GM23248 (cell line): ENCODE data around the gene EEF1G. TPM values are rescaled to one million over a fixed set of nuclear protein-coding genes. Genes with fewer than 3 reads are reported as not detected.

ENCODE experiments used
- DNase-seq: peaks from one replicate; pipeline ENCODE4 v3.0.0-alpha.2; 2015
- H2AFZ ChIP-seq: fragments of 200-600 bp; sonication (generic); 2 replicates; pipeline ENCODE4 v1.6.1; 2016; ENCODE audit warnings: antibody characterized with exemption
- H3F3A ChIP-seq: fragments of 200-600 bp; sonication (generic); 2 replicates; pipeline ENCODE4 v1.6.1; 2016; ENCODE audit warnings: mild to moderate bottlenecking, antibody characterized with exemption, mixed run types; ENCODE audit not compliant: insufficient read depth
- H3K27ac ChIP-seq: fragments of 200-600 bp; sonication (generic); 2 replicates; pipeline ENCODE4 v1.5.1; 2016; ENCODE audit warnings: mild to moderate bottlenecking
- H3K27me3 ChIP-seq: fragments of 200-600 bp; sonication (generic); replicated peaks from 2 replicates; pipeline ENCODE4 v1.6.1; 2016; ENCODE audit warnings: mild to moderate bottlenecking; ENCODE audit not compliant: insufficient read depth
- H3K36me3 ChIP-seq: fragments of 200-600 bp; sonication (generic); 2 replicates; pipeline ENCODE4 v1.6.1; 2016; ENCODE audit warnings: low read depth, mild to moderate bottlenecking
- H3K4me1 ChIP-seq: fragments of 200-600 bp; sonication (generic); 2 replicates; pipeline ENCODE4 v1.6.1; 2016; ENCODE audit warnings: mild to moderate bottlenecking; ENCODE audit not compliant: insufficient read depth
- H3K4me2 ChIP-seq: fragments of 200-600 bp; sonication (generic); one replicate; pipeline ENCODE4 v1.6.1; 2016; ENCODE audit warnings: mild to moderate bottlenecking; ENCODE audit not compliant: unreplicated experiment
- H3K4me3 ChIP-seq: fragments of 200-600 bp; sonication (generic); 2 replicates; pipeline ENCODE4 v1.5.1; 2016; ENCODE audit warnings: mild to moderate bottlenecking
- H3K79me2 ChIP-seq: fragments of 200-600 bp; sonication (generic); 2 replicates; pipeline ENCODE4 v1.6.1; 2016; ENCODE audit warnings: mild to moderate bottlenecking; ENCODE audit not compliant: insufficient read depth
- H3K9ac ChIP-seq: fragments of 200-600 bp; sonication (generic); 2 replicates; pipeline ENCODE4 v1.6.1; 2016; ENCODE audit warnings: mild to moderate bottlenecking
- H3K9me2 ChIP-seq: fragments of 200-600 bp; sonication (generic); 2 replicates; pipeline ENCODE4 v1.6.1; 2016; ENCODE audit warnings: mixed run types, mild to moderate bottlenecking, moderate library complexity; ENCODE audit not compliant: insufficient read depth
- H3K9me3 ChIP-seq: fragments of 200-600 bp; sonication (generic); one replicate; pipeline ENCODE4 v1.6.1; 2017; ENCODE audit warnings: low read depth
- H4K20me1 ChIP-seq: fragments of 200-600 bp; sonication (generic); 2 replicates; pipeline ENCODE4 v1.6.0; 2016; ENCODE audit not compliant: insufficient read depth
- EZH2 ChIP-seq: fragments of 200-600 bp; sonication (generic); IDR thresholded peaks from 2 replicates; pipeline ENCODE4 v1.6.1; 2018; ENCODE audit warnings: antibody characterized with exemption, mild to moderate bottlenecking; ENCODE audit not compliant: insufficient read depth, poor library complexity, severe bottlenecking
- EZH2phosphoT487 ChIP-seq: fragments of 200-600 bp; sonication (generic); IDR thresholded peaks from 2 replicates; pipeline ENCODE4 v1.6.1; 2018; ENCODE audit warnings: antibody characterized with exemption, moderate library complexity, mild to moderate bottlenecking, low read depth; ENCODE audit not compliant: insufficient read depth
- WGBS, 2 experiments: methylation state at CpG; one replicate each; pipeline ENCODE4 v1.1.6; 2015 to 2017; ENCODE audit warnings: low lambda C conversion rate in 2 of 2, low coverage in 1 of 2; ENCODE audit errors: missing lambda C conversion rate in 2 of 2; 5-methylcytosine and 5-hydroxymethylcytosine counted together
- in situ Hi-C: fragments of 300-500 bp; cut with MboI; formaldehyde crosslinking; loops from 2 replicates; pipeline ENCODE4 v1.15.0; 2020
- polyA plus RNA-seq: library from polyadenylated mRNA; unstranded; fragments of >200 nt; fragmentation: Nextera tagmentation; extraction: Ambion mirVana; gene quantifications from 2 replicates; pipeline ENCODE4 v1.2.1, GENCODE V29; 2016
- total RNA-seq: library from RNA; depleted of rRNA; stranded (reverse); fragments of >200 nt; shearing (Covaris generic); gene quantifications from 2 replicates; pipeline ENCODE4 v1.2.3, GENCODE V29; 2014

Gene EEF1G
- total and polyA plus RNA-seq, 2 experiments from 2014 or later = 533 to 1,677 TPM

DNA sequence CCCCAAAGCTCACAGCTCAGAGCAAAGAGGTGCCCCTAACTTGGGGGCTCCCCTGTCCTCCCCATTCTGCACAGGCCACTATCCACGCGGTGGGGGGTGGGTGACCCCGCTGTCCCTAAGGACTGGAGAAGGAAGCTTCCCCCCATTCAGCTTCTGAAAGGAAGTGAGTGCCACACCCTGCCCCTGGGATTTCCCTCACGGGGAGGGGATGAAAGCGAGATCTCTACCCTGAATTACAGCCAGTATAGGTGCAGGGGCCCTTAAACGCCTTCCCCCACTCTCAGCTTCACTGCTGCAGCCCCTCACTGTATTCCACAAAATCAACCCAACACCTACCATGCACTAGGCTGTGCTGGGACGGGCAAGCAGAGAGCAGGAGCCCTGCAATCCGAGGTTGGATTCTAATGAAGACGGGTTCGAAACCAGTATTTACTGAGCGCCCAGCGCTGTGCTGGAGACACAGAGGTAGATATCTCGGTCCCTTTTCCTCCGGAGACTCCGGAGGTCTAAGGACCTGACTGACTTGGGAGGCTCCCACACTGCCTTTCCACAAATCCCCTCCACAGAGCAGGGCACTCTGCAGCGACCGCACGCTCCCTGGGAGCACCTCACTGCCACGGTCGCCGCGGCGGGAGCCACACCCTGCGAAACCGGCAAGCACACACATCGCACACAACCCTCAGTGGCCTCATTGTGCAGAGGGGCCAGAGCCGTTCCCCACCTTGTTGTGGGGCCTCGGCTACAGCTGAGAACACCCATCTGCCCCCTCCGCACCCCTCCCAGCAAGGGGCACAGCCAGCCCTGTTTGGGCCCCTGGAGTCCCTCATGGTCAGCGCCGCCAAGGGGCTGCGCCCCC, 28.9 kb downstream of the EEF1G start:
- peak overlapping the region; percentile 86 for H3K4me2 ChIP-seq
- TF ChIP-seq EZH2phosphoT487 (no peak), EZH2 (no peak)
- DNase-seq = peak; percentile 62
- no peaks in the 10 kb centered on the region for H3K9me3 ChIP-seq
- peaks cover 15% of the 10 kb centered on the region; the same call in 1 of the 2 replicates for H4K20me1 ChIP-seq
- H3K9ac ChIP-seq = peak overlapping the region; percentile 92
- in situ Hi-C loops = no loop called here
- peak overlapping the region; percentile 81 for H3K27ac ChIP-seq
- H3K27me3 ChIP-seq = no peaks in the 10 kb centered on the region
- H3K79me2 ChIP-seq = peaks cover 93% of the 10 kb centered on the region
- peaks cover 28% of the 10 kb centered on the region for H3F3A ChIP-seq
- peaks cover 34% of the 10 kb centered on the region for H3K4me1 ChIP-seq
- H2AFZ ChIP-seq = no peak overlapping the region
- H3K4me3 ChIP-seq = peak overlapping the region; percentile 96
- H3K36me3 ChIP-seq = no peaks in the 10 kb centered on the region
- H3K9me2 ChIP-seq = no peaks in the 10 kb centered on the region
- WGBS, 2 experiments = 0 to 2% methylated on average over 30 to 32 of the region's 32 CpGs

DNA sequence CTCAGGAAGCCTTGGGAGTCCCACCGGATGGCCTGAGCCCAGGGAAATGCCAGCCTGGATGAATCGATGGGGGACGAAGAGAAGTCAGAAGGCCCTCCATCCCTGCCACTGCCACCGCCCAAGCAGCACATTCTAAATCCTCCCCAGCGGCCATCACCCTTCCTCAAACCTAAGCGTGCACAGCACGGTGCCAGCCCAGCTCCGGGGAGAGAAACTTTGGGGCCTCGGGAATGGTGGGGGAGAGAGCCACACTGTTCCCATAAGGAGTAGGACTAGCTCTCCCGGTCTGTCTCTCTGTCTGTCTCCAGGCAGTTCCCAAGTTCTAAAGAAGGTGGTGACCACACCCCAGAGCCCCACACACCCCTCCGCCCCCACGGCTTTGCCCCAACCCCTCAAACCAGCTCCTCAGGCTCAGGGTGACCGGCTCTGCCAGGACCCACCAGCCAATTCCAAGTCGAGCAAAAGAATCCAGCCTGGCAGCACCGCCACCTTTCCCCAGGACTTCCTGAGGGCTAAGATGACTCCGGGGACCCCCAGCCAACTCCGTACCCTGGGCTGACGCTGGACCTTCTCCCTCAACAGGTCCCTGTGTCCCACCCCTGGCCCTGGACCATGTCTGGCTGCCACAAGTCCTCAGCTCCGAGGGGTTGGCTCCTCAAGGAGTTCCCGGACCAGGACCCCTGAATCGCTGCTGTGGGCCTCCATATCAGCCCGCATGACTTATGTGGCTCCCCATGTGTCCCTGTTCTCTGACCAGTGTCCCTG, 29.8 kb downstream of the EEF1G start:
- Histone ChIP-seq H3F3A (peaks cover 34% of the 10 kb centered on the region), H3K4me2 (peak overlapping the region; percentile 86), H2AFZ (no peak overlapping the region), H3K9me3 (no peaks in the 10 kb centered on the region), H3K79me2 (peaks cover 97% of the 10 kb centered on the region), H4K20me1 (peaks cover 16% of the 10 kb centered on the region), H3K9me2 (no peaks in the 10 kb centered on the region), H3K9ac (peak overlapping the region; percentile 92), H3K4me1 (peaks cover 40% of the 10 kb centered on the region), H3K4me3 (peak overlapping the region; percentile 96), H3K27me3 (no peaks in the 10 kb centered on the region), H3K27ac (peak overlapping the region; percentile 81), H3K36me3 (no peaks in the 10 kb centered on the region)
- WGBS, 2 experiments = 1 to 2% methylated on average over 21 of the region's 22 CpGs
- TF ChIP-seq EZH2phosphoT487 (no peak), EZH2 (no peak)
- in situ Hi-C loops = no loop called here
- DNase-seq = peak; percentile 57

DNA sequence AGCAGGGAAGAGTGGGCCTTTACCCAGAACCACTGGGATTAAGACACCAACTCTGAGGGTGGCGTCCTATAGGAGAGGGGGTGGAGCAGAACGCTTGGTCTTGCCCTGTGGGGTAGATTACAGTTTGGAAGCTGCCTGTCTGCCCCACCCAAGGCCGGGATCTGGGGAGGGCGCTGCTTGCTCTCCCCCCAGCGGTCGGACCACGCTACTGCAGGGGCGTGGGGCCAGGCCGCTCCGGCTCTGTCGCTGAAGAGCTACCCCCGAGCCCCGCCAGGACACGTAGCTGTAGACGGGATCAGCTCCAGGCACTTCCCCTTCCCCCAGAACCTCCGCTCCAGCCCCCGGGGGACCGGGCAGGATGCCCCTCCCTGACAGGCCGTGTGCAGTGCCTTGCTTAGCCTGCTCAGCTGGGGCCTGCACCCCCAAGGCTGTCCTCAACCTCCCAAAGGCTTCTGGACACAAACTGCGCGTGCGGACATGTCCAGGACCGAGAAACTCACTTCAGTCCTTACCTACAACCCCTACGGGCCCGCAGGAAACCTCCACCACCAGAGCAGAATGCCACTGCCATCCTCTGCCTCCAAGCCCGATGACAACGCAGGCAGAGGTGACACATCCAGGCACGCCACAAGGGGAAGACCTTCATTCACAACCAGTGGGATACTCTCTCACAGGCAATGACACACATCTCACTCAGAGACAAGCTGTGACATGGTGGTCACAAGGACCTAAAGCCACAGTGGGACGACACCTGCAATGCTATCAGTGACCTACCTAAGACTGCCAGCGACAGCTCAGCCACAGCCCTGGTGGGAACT, 30.7 kb downstream of the EEF1G start:
- Histone ChIP-seq H3K9ac (peak overlapping the region; percentile 92), H3K36me3 (no peaks in the 10 kb centered on the region), H3K9me3 (no peaks in the 10 kb centered on the region), H3K4me3 (peak overlapping the region; percentile 96), H3K9me2 (no peaks in the 10 kb centered on the region), H3K4me2 (peak overlapping the region; percentile 86), H2AFZ (no peak overlapping the region), H4K20me1 (peaks cover 25% of the 10 kb centered on the region), H3K4me1 (peaks cover 46% of the 10 kb centered on the region), H3F3A (peaks cover 43% of the 10 kb centered on the region), H3K27ac (peak overlapping the region; percentile 81), H3K27me3 (no peaks in the 10 kb centered on the region), H3K79me2 (peaks cover 97% of the 10 kb centered on the region)
- DNase-seq = peak; percentile 90
- no peak for TF ChIP-seq EZH2
- TF ChIP-seq EZH2phosphoT487 = no peak
- 1 to 3% methylated on average over 21 to 30 of the region's 30 CpGs for WGBS, 2 experiments
- in situ Hi-C loops = no loop called here
